Measurements from ENCODE around the gene OR52H1.

GRCh38 chr11:5527716-5528115 is 20.6 kb downstream of the OR52H1 start:
- TF ChIP-seq IKZF2 (IDR thresholded peaks at IDR 0.05) (no peak), CREB1 (IDR thresholded peaks at IDR 0.05; ENCODE audit: low read depth) (no peak), SMC3 (IDR thresholded peaks at IDR 0.05; ENCODE audit: borderline replicate concordance, low read length) (no peak), YBX1 (IDR thresholded peaks at IDR 0.05) (no peak), SRF (IDR thresholded peaks at IDR 0.05; ENCODE audit: low read depth in 2 of 2, low read length in 2 of 2) (no peak), RFX5 (IDR thresholded peaks at IDR 0.05; ENCODE audit: low read depth, low read length) (no peak)
- TF ChIP-seq, protein P1, sequence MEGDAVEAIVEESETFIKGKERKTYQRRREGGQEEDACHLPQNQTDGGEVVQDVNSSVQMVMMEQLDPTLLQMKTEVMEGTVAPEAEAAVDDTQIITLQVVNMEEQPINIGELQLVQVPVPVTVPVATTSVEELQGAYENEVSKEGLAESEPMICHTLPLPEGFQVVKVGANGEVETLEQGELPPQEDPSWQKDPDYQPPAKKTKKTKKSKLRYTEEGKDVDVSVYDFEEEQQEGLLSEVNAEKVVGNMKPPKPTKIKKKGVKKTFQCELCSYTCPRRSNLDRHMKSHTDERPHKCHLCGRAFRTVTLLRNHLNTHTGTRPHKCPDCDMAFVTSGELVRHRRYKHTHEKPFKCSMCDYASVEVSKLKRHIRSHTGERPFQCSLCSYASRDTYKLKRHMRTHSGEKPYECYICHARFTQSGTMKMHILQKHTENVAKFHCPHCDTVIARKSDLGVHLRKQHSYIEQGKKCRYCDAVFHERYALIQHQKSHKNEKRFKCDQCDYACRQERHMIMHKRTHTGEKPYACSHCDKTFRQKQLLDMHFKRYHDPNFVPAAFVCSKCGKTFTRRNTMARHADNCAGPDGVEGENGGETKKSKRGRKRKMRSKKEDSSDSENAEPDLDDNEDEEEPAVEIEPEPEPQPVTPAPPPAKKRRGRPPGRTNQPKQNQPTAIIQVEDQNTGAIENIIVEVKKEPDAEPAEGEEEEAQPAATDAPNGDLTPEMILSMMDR (IDR thresholded peaks at IDR 0.05 in 2 of 3, conservative IDR thresholded peaks at IDR 0.05 in 1 of 3; ENCODE audit: control insufficient read depth in 2 of 3, extremely low read depth in 1 of 3, insufficient read depth in 1 of 3, low read depth in 3 of 3, low read length in 3 of 3), result no peak
- TF ChIP-seq, protein P2, sequence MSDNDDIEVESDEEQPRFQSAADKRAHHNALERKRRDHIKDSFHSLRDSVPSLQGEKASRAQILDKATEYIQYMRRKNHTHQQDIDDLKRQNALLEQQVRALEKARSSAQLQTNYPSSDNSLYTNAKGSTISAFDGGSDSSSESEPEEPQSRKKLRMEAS (IDR thresholded peaks at IDR 0.05; ENCODE audit: low read depth, low read length), result no peak
